Upper lobe of left lung (tissue), 4 donors: Measurements from ENCODE around the gene MED12.

Experiments used
- EP300 ChIP-seq, 4 donors: sonication (generic); formaldehyde crosslinking; IDR thresholded peaks; one replicate each; pipeline ENCODE4 v1.5.1; 2017; ENCODE audit warnings: antibody characterized with exemption in 4 of 4, control low read depth in 2 of 4
- POLR2A ChIP-seq, 4 donors: fragments of 450-650 bp; IDR thresholded peaks; one replicate each; pipeline ENCODE4 v1.5.1; 2016 to 2017; ENCODE audit warnings: antibody characterized with exemption in 4 of 4, mild to moderate bottlenecking in 2 of 4
- POLR2AphosphoS5 ChIP-seq, 2 donors: sonication (generic); formaldehyde crosslinking; IDR thresholded peaks; one replicate each; pipeline ENCODE4 v1.5.1; 2017; ENCODE audit warnings: antibody characterized with exemption in 2 of 2
- TF ChIP-seq, protein P1 (sequence below), 6 experiments: fragments of 450-650 bp in 4 of 6; fragments of 200-600 bp in 2 of 6; sonication (generic) in 2 of 6; IDR thresholded peaks; one replicate each; pipeline ENCODE4 v1.5.1; 2016 to 2019; ENCODE audit warnings: antibody characterized with exemption in 6 of 6

DNA sequence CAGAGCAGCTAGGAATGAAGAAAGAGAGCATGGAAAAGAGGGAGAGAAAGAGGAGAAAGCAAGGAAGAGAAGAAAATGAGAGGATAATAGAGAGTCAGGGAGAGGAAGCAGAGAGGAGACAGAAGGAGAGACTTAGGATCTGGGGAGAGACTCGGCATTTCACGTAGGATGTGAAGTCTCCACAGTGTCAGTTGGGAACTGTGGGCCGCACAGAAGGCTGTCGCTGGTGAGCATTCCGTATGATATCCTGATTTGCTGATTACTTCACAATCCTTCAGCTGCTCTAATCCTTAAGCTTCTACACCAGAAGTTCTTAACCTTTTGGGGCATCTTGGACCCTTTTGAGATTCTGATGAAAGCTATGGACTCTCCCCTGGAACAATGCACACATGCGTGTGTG lies 40.2 kb downstream of the MED12 start:
- TF ChIP-seq POLR2A (IDR thresholded peaks at IDR 0.05) (no peak), POLR2AphosphoS5 (IDR thresholded peaks at IDR 0.05) (no peak), EP300 (IDR thresholded peaks at IDR 0.05) (no peak)
- TF ChIP-seq, protein P1, sequence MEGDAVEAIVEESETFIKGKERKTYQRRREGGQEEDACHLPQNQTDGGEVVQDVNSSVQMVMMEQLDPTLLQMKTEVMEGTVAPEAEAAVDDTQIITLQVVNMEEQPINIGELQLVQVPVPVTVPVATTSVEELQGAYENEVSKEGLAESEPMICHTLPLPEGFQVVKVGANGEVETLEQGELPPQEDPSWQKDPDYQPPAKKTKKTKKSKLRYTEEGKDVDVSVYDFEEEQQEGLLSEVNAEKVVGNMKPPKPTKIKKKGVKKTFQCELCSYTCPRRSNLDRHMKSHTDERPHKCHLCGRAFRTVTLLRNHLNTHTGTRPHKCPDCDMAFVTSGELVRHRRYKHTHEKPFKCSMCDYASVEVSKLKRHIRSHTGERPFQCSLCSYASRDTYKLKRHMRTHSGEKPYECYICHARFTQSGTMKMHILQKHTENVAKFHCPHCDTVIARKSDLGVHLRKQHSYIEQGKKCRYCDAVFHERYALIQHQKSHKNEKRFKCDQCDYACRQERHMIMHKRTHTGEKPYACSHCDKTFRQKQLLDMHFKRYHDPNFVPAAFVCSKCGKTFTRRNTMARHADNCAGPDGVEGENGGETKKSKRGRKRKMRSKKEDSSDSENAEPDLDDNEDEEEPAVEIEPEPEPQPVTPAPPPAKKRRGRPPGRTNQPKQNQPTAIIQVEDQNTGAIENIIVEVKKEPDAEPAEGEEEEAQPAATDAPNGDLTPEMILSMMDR (IDR thresholded peaks at IDR 0.05), result no peak
